ENCODE measurements around the gene TMEM19. TPM values are rescaled to one million over a fixed set of nuclear protein-coding genes. Genes with fewer than 3 reads are reported as not detected.

The TMEM19 gene
- total and polyA plus RNA-seq, 2 experiments from 2014 or later = 12.1 to 12.7 TPM

- no peaks in the 10 kb centered on the region for H3K27me3 ChIP-seq
- no peaks in the 10 kb centered on the region for H3K9me3 ChIP-seq (ENCODE audit: low read depth)
- DNase-seq (ENCODE audit: low read depth in 1 of 2, low spot score in 1 of 2) = no peak
- H3K4me3 ChIP-seq = no peak overlapping the region
- H3K4me1 ChIP-seq (ENCODE audit: low read depth) = no peaks in the 10 kb centered on the region
- H3K36me3 ChIP-seq = no peaks in the 10 kb centered on the region
- TF ChIP-seq CTCF (IDR thresholded peaks at IDR 0.05; ENCODE audit: low read depth, low read length) = no peak
- H3K27ac ChIP-seq = no peak overlapping the region
Measured at GRCh38 chr12:71732357-71732712, 46.5 kb downstream of the TMEM19 start.

- Histone ChIP-seq H3K4me3 (no peak overlapping the region), H3K27ac (no peak overlapping the region), H3K9me3 (ENCODE audit: low read depth) (no peaks in the 10 kb centered on the region), H3K36me3 (no peaks in the 10 kb centered on the region), H3K4me1 (ENCODE audit: low read depth) (no peaks in the 10 kb centered on the region), H3K27me3 (no peaks in the 10 kb centered on the region)
- DNase-seq (ENCODE audit: low read depth in 1 of 2, low spot score in 1 of 2) = no peak
- TF ChIP-seq CTCF (IDR thresholded peaks at IDR 0.05; ENCODE audit: low read depth, low read length) = no peak
Measured at GRCh38 chr12:71737197-71737596, 51.3 kb downstream of the TMEM19 start.

- no peaks in the 10 kb centered on the region for H3K4me1 ChIP-seq (ENCODE audit: low read depth)
- H3K36me3 ChIP-seq = no peaks in the 10 kb centered on the region
- no peaks in the 10 kb centered on the region for H3K27me3 ChIP-seq
- H3K4me3 ChIP-seq = no peak overlapping the region
- H3K27ac ChIP-seq = no peak overlapping the region
- TF ChIP-seq CTCF (IDR thresholded peaks at IDR 0.05; ENCODE audit: low read depth, low read length) = no peak
- H3K9me3 ChIP-seq (ENCODE audit: low read depth) = no peaks in the 10 kb centered on the region
- no peak for DNase-seq (ENCODE audit: low read depth in 1 of 2, low spot score in 1 of 2)
Measured at GRCh38 chr12:71742998-71743397, 57.1 kb downstream of the TMEM19 start.

- H3K36me3 ChIP-seq = no peaks in the 10 kb centered on the region
- no peak overlapping the region for H3K4me3 ChIP-seq
- H3K27me3 ChIP-seq = peaks cover 9% of the 10 kb centered on the region
- DNase-seq (ENCODE audit: low read depth in 1 of 2, low spot score in 1 of 2) = no peak
- no peak overlapping the region for H3K27ac ChIP-seq
- no peaks in the 10 kb centered on the region for H3K9me3 ChIP-seq (ENCODE audit: low read depth)
- no peaks in the 10 kb centered on the region for H3K4me1 ChIP-seq (ENCODE audit: low read depth)
- no peak for TF ChIP-seq CTCF (IDR thresholded peaks at IDR 0.05; ENCODE audit: low read depth, low read length)
Measured at GRCh38 chr12:71744522-71745300, 58.8 kb downstream of the TMEM19 start.

GRCh38 chr12:71746974-71747611 lies 61.2 kb downstream of the TMEM19 start:
- Histone ChIP-seq H3K4me1 (ENCODE audit: low read depth) (no peaks in the 10 kb centered on the region), H3K27me3 (peaks cover 9% of the 10 kb centered on the region), H3K27ac (no peak overlapping the region), H3K36me3 (no peaks in the 10 kb centered on the region), H3K9me3 (ENCODE audit: low read depth) (no peaks in the 10 kb centered on the region), H3K4me3 (no peak overlapping the region)
- DNase-seq (ENCODE audit: low read depth in 1 of 2, low spot score in 1 of 2) = peak; percentile 68 to 80
- peak; percentile 74 for TF ChIP-seq CTCF (IDR thresholded peaks at IDR 0.05; ENCODE audit: low read depth, low read length)
